ENCODE results near the gene HS1BP3.
A peak's percentile ranks its signal among the peaks of the same experiment; 100 is the strongest.

Gene HS1BP3

GRCh38 chr2:20669562-20670314 lies 18.8 kb upstream of the HS1BP3 start:
- H3K27me3 ChIP-seq (replicated peaks in 2 of 5; ENCODE audit: control insufficient read depth in 4 of 5, insufficient read depth in 5 of 5, low read length in 4 of 5), result peaks cover 0 to 95% (median 50%) of the 10 kb centered on the region in 5 experiments
- ChIA-PET CTCF (interaction anchor here (0.8 to 2.3 kb wide), 2 partner anchors 9 to 23 kb away, joined by 4 to 14 read pairs; no protein-coding TSS in a partner anchor), POLR2A (no interaction called here)
- H3K4me3 ChIP-seq (ENCODE audit: control insufficient read depth in 1 of 7, extremely low read depth in 1 of 7, insufficient read depth in 4 of 7, low read depth in 2 of 7, low read length in 6 of 7), result peak overlapping the region in 1 of 7 experiments; percentile 37
- no peaks in the 10 kb centered on the region for H3K9me3 ChIP-seq (ENCODE audit: control extremely low read depth in 1 of 5, control insufficient read depth in 4 of 5, insufficient read depth in 2 of 5, low read depth in 1 of 5, low read length in 4 of 5)
- H3K27ac ChIP-seq (ENCODE audit: insufficient read depth in 1 of 2, low read depth in 1 of 2, low read length in 2 of 2, poor library complexity in 1 of 2, severe bottlenecking in 2 of 2), result no peak overlapping the region
- no peak for DNase-seq
- 21% methylated on average over 38 of the region's 45 CpGs for WGBS (ENCODE audit: insufficient coverage)
- H3K36me3 ChIP-seq (ENCODE audit: control insufficient read depth in 4 of 4, insufficient read depth in 4 of 4, low read length in 3 of 4), result no peaks in the 10 kb centered on the region
- peaks cover 0 to 39% (median 36%) of the 10 kb centered on the region in 4 experiments for H3K4me1 ChIP-seq (ENCODE audit: control extremely low read depth in 1 of 4, control insufficient read depth in 4 of 4, insufficient read depth in 4 of 4, low read length in 3 of 4)

DNA sequence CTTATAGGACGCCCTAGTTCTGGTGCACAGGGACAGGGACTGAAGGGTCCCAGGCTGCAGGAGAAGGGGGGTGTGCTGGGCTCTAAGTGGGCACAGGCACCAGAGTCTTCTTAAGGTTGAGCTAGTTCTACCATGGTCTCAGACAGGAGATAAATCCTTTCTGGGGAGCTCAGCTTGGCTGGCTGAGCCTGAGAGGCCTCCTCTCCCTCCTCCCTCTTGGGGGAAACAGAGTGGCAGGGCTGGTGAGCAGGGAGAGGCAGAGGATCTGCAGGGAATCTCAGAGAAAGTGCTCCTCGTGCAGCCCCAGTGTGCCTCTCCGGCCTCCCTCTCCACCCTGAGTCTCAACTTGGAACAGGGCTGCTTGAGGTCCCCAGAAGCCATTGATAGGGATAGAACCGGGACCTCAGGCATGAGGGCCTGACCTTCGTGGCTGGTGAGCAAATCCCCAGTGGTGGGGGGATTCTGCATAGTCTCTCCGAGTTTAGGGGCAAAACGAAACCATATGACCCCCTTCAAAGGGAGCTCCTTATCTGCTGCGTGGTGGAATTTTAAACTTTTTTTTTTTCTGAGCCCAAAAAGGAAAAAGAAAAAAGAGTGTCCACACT lies 18.1 kb upstream of the HS1BP3 start:
- 56% methylated on average over 5 of the region's 8 CpGs for WGBS (ENCODE audit: insufficient coverage)
- no peak for DNase-seq
- ChIA-PET CTCF (interaction anchor here (0.6 to 2.3 kb wide), 2 partner anchors 8 to 282 kb away, joined by 3 to 14 read pairs; no protein-coding TSS in a partner anchor), POLR2A (no interaction called here)
- Histone ChIP-seq H3K4me1 (ENCODE audit: control extremely low read depth in 1 of 4, control insufficient read depth in 4 of 4, insufficient read depth in 4 of 4, low read length in 3 of 4) (peaks cover 0 to 36% (median 35%) of the 10 kb centered on the region in 4 experiments), H3K9me3 (ENCODE audit: control extremely low read depth in 1 of 5, control insufficient read depth in 4 of 5, insufficient read depth in 2 of 5, low read depth in 1 of 5, low read length in 4 of 5) (no peaks in the 10 kb centered on the region), H3K36me3 (ENCODE audit: control insufficient read depth in 4 of 4, insufficient read depth in 4 of 4, low read length in 3 of 4) (no peaks in the 10 kb centered on the region), H3K27ac (ENCODE audit: insufficient read depth in 1 of 2, low read depth in 1 of 2, low read length in 2 of 2, poor library complexity in 1 of 2, severe bottlenecking in 2 of 2) (no peak overlapping the region), H3K4me3 (ENCODE audit: control insufficient read depth in 1 of 7, extremely low read depth in 1 of 7, insufficient read depth in 4 of 7, low read depth in 2 of 7, low read length in 6 of 7) (peak overlapping the region in 1 of 7 experiments; percentile 19), H3K27me3 (replicated peaks in 2 of 5; ENCODE audit: control insufficient read depth in 4 of 5, insufficient read depth in 5 of 5, low read length in 4 of 5) (peaks cover 0 to 95% (median 48%) of the 10 kb centered on the region in 5 experiments)

GRCh38 chr2:20668451-20668850 lies 17.6 kb upstream of the HS1BP3 start:
- Histone ChIP-seq H3K9me3 (ENCODE audit: control extremely low read depth in 1 of 5, control insufficient read depth in 4 of 5, insufficient read depth in 2 of 5, low read depth in 1 of 5, low read length in 4 of 5) (no peaks in the 10 kb centered on the region), H3K4me3 (ENCODE audit: control insufficient read depth in 1 of 7, extremely low read depth in 1 of 7, insufficient read depth in 4 of 7, low read depth in 2 of 7, low read length in 6 of 7) (peak overlapping the region in 1 of 7 experiments; percentile 84), H3K27ac (ENCODE audit: insufficient read depth in 1 of 2, low read depth in 1 of 2, low read length in 2 of 2, poor library complexity in 1 of 2, severe bottlenecking in 2 of 2) (no peak overlapping the region), H3K4me1 (ENCODE audit: control extremely low read depth in 1 of 4, control insufficient read depth in 4 of 4, insufficient read depth in 4 of 4, low read length in 3 of 4) (peaks cover 0 to 36% (median 35%) of the 10 kb centered on the region in 4 experiments), H3K27me3 (replicated peaks in 2 of 5; ENCODE audit: control insufficient read depth in 4 of 5, insufficient read depth in 5 of 5, low read length in 4 of 5) (peaks cover 0 to 95% (median 47%) of the 10 kb centered on the region in 5 experiments), H3K36me3 (ENCODE audit: control insufficient read depth in 4 of 4, insufficient read depth in 4 of 4, low read length in 3 of 4) (no peaks in the 10 kb centered on the region)
- POLR2A ChIA-PET, result no interaction called here
- 100% methylated on average over 6 of the region's 6 CpGs for WGBS (ENCODE audit: insufficient coverage)
- CTCF ChIA-PET, result no interaction called here
- DNase-seq, result no peak

GRCh38 chr2:20667531-20668401 lies 16.9 kb upstream of the HS1BP3 start:
- Histone ChIP-seq H3K9me3 (ENCODE audit: control extremely low read depth in 1 of 5, control insufficient read depth in 4 of 5, insufficient read depth in 2 of 5, low read depth in 1 of 5, low read length in 4 of 5) (no peaks in the 10 kb centered on the region), H3K4me1 (ENCODE audit: control extremely low read depth in 1 of 4, control insufficient read depth in 4 of 4, insufficient read depth in 4 of 4, low read length in 3 of 4) (peaks cover 0 to 36% (median 35%) of the 10 kb centered on the region in 4 experiments), H3K36me3 (ENCODE audit: control insufficient read depth in 4 of 4, insufficient read depth in 4 of 4, low read length in 3 of 4) (no peaks in the 10 kb centered on the region), H3K27ac (ENCODE audit: insufficient read depth in 1 of 2, low read depth in 1 of 2, low read length in 2 of 2, poor library complexity in 1 of 2, severe bottlenecking in 2 of 2) (no peak overlapping the region), H3K4me3 (ENCODE audit: control insufficient read depth in 1 of 7, extremely low read depth in 1 of 7, insufficient read depth in 4 of 7, low read depth in 2 of 7, low read length in 6 of 7) (peak overlapping the region in 5 of 7 experiments; percentile 49 to 84 (median 66)), H3K27me3 (replicated peaks in 2 of 5; ENCODE audit: control insufficient read depth in 4 of 5, insufficient read depth in 5 of 5, low read length in 4 of 5) (peaks cover 0 to 95% (median 50%) of the 10 kb centered on the region in 5 experiments)
- no peak for DNase-seq
- CTCF ChIA-PET, result interaction anchor here (1.2 to 1.3 kb wide), 2 partner anchors 13 to 16 kb away, joined by 5 to 6 read pairs; partner anchors contain the start of gene HS1BP3
- POLR2A ChIA-PET, result no interaction called here
- 28% methylated on average over 39 of the region's 39 CpGs for WGBS (ENCODE audit: insufficient coverage)

DNA sequence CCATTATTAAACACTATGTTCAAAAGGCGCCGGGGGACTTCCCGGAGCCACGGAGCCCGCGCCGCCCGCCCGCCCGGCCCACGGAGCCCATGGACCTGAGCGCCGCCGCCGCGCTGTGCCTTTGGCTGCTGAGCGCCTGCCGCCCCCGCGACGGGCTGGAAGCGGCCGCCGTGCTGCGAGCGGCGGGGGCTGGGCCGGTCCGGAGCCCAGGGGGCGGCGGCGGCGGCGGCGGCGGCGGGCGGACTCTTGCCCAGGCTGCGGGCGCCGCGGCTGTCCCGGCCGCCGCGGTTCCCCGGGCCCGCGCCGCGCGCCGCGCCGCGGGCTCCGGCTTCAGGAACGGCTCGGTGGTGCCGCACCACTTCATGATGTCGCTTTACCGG lies 16.2 kb upstream of the HS1BP3 start:
- no peaks in the 10 kb centered on the region for H3K36me3 ChIP-seq (ENCODE audit: control insufficient read depth in 4 of 4, insufficient read depth in 4 of 4, low read length in 3 of 4)
- ChIA-PET CTCF (interaction anchor here (1.2 to 1.3 kb wide), 2 partner anchors 12 to 16 kb away, joined by 5 to 6 read pairs; partner anchors contain the start of gene HS1BP3), POLR2A (no interaction called here)
- H3K4me1 ChIP-seq (ENCODE audit: control extremely low read depth in 1 of 4, control insufficient read depth in 4 of 4, insufficient read depth in 4 of 4, low read length in 3 of 4), result peaks cover 0 to 35% (median 34%) of the 10 kb centered on the region in 4 experiments
- no peak for DNase-seq
- H3K27me3 ChIP-seq (replicated peaks in 2 of 5; ENCODE audit: control insufficient read depth in 4 of 5, insufficient read depth in 5 of 5, low read length in 4 of 5), result peaks cover 3 to 95% (median 54%) of the 10 kb centered on the region in 5 experiments
- H3K27ac ChIP-seq (ENCODE audit: insufficient read depth in 1 of 2, low read depth in 1 of 2, low read length in 2 of 2, poor library complexity in 1 of 2, severe bottlenecking in 2 of 2), result no peak overlapping the region
- H3K9me3 ChIP-seq (ENCODE audit: control extremely low read depth in 1 of 5, control insufficient read depth in 4 of 5, insufficient read depth in 2 of 5, low read depth in 1 of 5, low read length in 4 of 5), result no peaks in the 10 kb centered on the region
- under 1% methylated on average over 58 of the region's 62 CpGs for WGBS (ENCODE audit: insufficient coverage)
- H3K4me3 ChIP-seq (ENCODE audit: control insufficient read depth in 1 of 7, extremely low read depth in 1 of 7, insufficient read depth in 4 of 7, low read depth in 2 of 7, low read length in 6 of 7), result peak overlapping the region in 5 of 7 experiments; percentile 49 to 84 (median 66)

GRCh38 chr2:20666304-20667150 lies 15.6 kb upstream of the HS1BP3 start, which contains the start of gene GDF7:
Gene GDF7, plus strand, starts transcription at chr2:20667144. Its CDS starts 96 bp downstream, at chr2:20667240.
- H3K27me3 ChIP-seq (replicated peaks in 2 of 5; ENCODE audit: control insufficient read depth in 4 of 5, insufficient read depth in 5 of 5, low read length in 4 of 5), result peaks cover 3 to 95% (median 57%) of the 10 kb centered on the region in 5 experiments
- peak; percentile 27 to 74 (median 67) for DNase-seq
- H3K27ac ChIP-seq (ENCODE audit: insufficient read depth in 1 of 2, low read depth in 1 of 2, low read length in 2 of 2, poor library complexity in 1 of 2, severe bottlenecking in 2 of 2), result no peak within 1 kb of the TSS
- no peaks in the 10 kb centered on the region for H3K9me3 ChIP-seq (ENCODE audit: control extremely low read depth in 1 of 5, control insufficient read depth in 4 of 5, insufficient read depth in 2 of 5, low read depth in 1 of 5, low read length in 4 of 5)
- H3K36me3 ChIP-seq (ENCODE audit: control insufficient read depth in 4 of 4, insufficient read depth in 4 of 4, low read length in 3 of 4), result no peaks in the 10 kb centered on the region
- under 1% methylated on average over 68 of the region's 86 CpGs for WGBS (ENCODE audit: insufficient coverage)
- POLR2A ChIA-PET, result no interaction called here
- H3K4me3 ChIP-seq (ENCODE audit: control insufficient read depth in 1 of 7, extremely low read depth in 1 of 7, insufficient read depth in 4 of 7, low read depth in 2 of 7, low read length in 6 of 7), result peak within 1 kb of the TSS; percentile 15 to 84 (median 54)
- peaks cover 0 to 35% (median 31%) of the 10 kb centered on the region in 4 experiments for H3K4me1 ChIP-seq (ENCODE audit: control extremely low read depth in 1 of 4, control insufficient read depth in 4 of 4, insufficient read depth in 4 of 4, low read length in 3 of 4)
- CTCF ChIA-PET, result interaction anchor here (0.8 to 8.1 kb wide), 8 partner anchors 9 to 650 kb away, joined by 3 to 115 read pairs (median 4); partner anchors contain the start of gene HS1BP3

Data from common myeloid progenitor, CD34-positive (primary cell).